ENCODE data around the gene RIBC1. TPM values are rescaled to one million over a fixed set of nuclear protein-coding genes. Genes with fewer than 3 reads are reported as not detected.

RIBC1 gene
- total RNA-seq, 1 experiment from 2014 or later, result 0.61 TPM

GRCh38 chrX:53403535-53403934 lies 19.1 kb upstream of the RIBC1 start:
- intact Hi-C loops (cut with micrococcal nuclease), result no loop called here
- Histone ChIP-seq H3K9me2 (ENCODE audit: insufficient read depth) (no peaks in the 10 kb centered on the region), H3K27ac (ENCODE audit: low read depth, low read length) (no peak overlapping the region), H3K79me2 (ENCODE audit: insufficient read depth, low read length) (no peaks in the 10 kb centered on the region), H3K9me3 (ENCODE audit: control insufficient read depth in 1 of 2, insufficient read depth in 1 of 2, low read depth in 1 of 2, low read length in 2 of 2) (no peaks in the 10 kb centered on the region), H3K36me3 (ENCODE audit: control insufficient read depth in 1 of 2, insufficient read depth in 2 of 2, low read length in 2 of 2) (peaks cover 13 to 23% of the 10 kb centered on the region in 2 experiments), H4K20me1 (ENCODE audit: insufficient read depth) (no peaks in the 10 kb centered on the region), H2AFZ (ENCODE audit: low read depth, low read length, poor library complexity, severe bottlenecking) (no peak overlapping the region), H3K4me2 (ENCODE audit: low read length) (no peak overlapping the region), H3K4me3 (replicated peaks in 1 of 2; ENCODE audit: low read depth in 1 of 2, low read length in 2 of 2) (no peak overlapping the region), H3K4me1 (ENCODE audit: control insufficient read depth in 1 of 2, insufficient read depth in 2 of 2, low read length in 2 of 2) (no peaks in the 10 kb centered on the region), H3K9ac (ENCODE audit: low read length) (no peak overlapping the region), H3K27me3 (ENCODE audit: insufficient read depth, low read length) (no peaks in the 10 kb centered on the region)
- no peak for ATAC-seq
- RAD21 ChIA-PET (ENCODE audit: low non-redundant PET in 1 of 2, low total read pairs in 2 of 2, uncharacterized antibody in 2 of 2, unreplicated experiment in 2 of 2), result no interaction called here
- CTCF ChIA-PET, result interaction anchor here (0.7 kb wide), 1 partner anchor 81 kb away, joined by 3 read pairs; no protein-coding TSS in a partner anchor
- no TSS peak for BruUV-seq (replicated peaks)
- POLR2A ChIA-PET, result interaction anchor here (0.7 kb wide), 1 partner anchor 178 kb away, joined by 3 read pairs; no protein-coding TSS in a partner anchor
- DNase-seq (ENCODE audit: low read depth, low spot score), result no peak
- TF ChIP-seq JUND (IDR thresholded peaks at IDR 0.05), result no peak
- TF ChIP-seq POLR2A (IDR thresholded peaks at IDR 0.05; ENCODE audit: borderline replicate concordance, extremely low read depth, insufficient read depth, insufficient read length), result no peak
- no peak for TF ChIP-seq SRF (IDR thresholded peaks at IDR 0.05; ENCODE audit: low read depth)
- no peak for TF ChIP-seq ZBTB33 (IDR thresholded peaks at IDR 0.05; ENCODE audit: extremely low read depth, insufficient replicate concordance, low read length)
- TF ChIP-seq EGR1 (IDR thresholded peaks at IDR 0.05; ENCODE audit: low read depth), result no peak
- TF ChIP-seq YY1 (IDR thresholded peaks at IDR 0.05; ENCODE audit: extremely low read depth, insufficient replicate concordance, low read depth, low read length), result no peak
- TF ChIP-seq ATF3 (IDR thresholded peaks at IDR 0.05), result no peak
- no peak for TF ChIP-seq CEBPB (IDR thresholded peaks at IDR 0.05; ENCODE audit: low read depth)
- no peak for TF ChIP-seq REST (IDR thresholded peaks at IDR 0.05; ENCODE audit: low read depth)
- TF ChIP-seq SP1 (IDR thresholded peaks at IDR 0.05; ENCODE audit: low read depth), result no peak
- TF ChIP-seq EZH2phosphoT487 (IDR thresholded peaks at IDR 0.05; ENCODE audit: borderline replicate concordance), result no peak
- TF ChIP-seq FOSL1 (IDR thresholded peaks at IDR 0.05; ENCODE audit: low read depth), result no peak
- no peak for TF ChIP-seq CBX3 (IDR thresholded peaks at IDR 0.05; ENCODE audit: low read depth)
- TF ChIP-seq ZNF274 (IDR thresholded peaks at IDR 0.05; ENCODE audit: low read depth, low read length), result no peak
- no peak for TF ChIP-seq ELF1 (IDR thresholded peaks at IDR 0.05; ENCODE audit: borderline replicate concordance, low read depth)
- TF ChIP-seq SIN3A (IDR thresholded peaks at IDR 0.05; ENCODE audit: low read depth), result no peak
- TF ChIP-seq ZFX (IDR thresholded peaks at IDR 0.05), result no peak
